Hematopoietic multipotent progenitor cell (in vitro differentiated cells): ENCODE measurements around the gene OLIG1. TPM values are rescaled to one million over a fixed set of nuclear protein-coding genes. Genes with fewer than 3 reads are reported as not detected.

Experiments
- DNase-seq, 3 donors: peaks; one replicate each; pipeline ENCODE4 v3.0.0-alpha.2; 2011 to 2015; ENCODE audit warnings: low read depth in 2 of 3, low spot score in 2 of 3
- total RNA-seq: library from RNA; depleted of rRNA; stranded (reverse); fragments of >200 nt; gene quantifications from one replicate; pipeline ENCODE4 v1.2.3, GENCODE V29; 2012

OLIG1 gene
- total RNA-seq, 1 donor = 0.27 TPM

DNA sequence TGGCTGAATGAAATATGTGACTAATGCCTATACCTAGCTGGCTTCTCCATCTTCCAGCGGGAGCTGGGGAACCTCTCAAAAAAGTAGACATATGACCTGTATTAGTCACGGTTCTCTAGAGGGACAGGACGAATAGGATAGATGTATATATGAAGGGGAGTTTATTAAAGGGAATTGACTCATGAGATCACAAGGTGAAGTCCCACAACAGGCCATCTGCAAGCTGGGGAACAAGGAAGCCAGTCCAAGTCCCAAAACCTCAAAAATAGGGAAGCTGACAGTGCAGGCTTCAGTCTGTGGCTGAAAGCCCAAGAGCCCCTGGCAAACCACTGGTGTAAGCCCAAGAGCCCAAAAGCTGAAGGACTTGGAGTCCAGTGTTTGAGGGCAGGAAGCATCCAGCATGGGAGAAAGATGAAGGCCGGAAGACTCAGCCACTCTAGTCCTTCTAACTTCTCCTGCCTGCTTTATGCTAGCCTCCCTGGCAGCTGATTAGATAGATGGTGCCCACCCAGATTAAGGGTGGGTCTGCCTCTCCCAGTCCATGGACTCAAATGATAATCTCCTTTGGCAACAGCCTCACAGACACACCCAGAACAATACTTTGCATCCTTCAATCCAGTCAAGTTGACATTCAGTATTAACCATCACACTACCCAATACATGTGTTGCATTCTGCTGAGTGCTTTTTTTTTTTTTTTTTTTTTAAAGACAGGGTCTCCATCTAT lies 19.6 kb downstream of the OLIG1 start:
- peak in 2 of 3 donors; percentile 35 to 56 for DNase-seq

DNA sequence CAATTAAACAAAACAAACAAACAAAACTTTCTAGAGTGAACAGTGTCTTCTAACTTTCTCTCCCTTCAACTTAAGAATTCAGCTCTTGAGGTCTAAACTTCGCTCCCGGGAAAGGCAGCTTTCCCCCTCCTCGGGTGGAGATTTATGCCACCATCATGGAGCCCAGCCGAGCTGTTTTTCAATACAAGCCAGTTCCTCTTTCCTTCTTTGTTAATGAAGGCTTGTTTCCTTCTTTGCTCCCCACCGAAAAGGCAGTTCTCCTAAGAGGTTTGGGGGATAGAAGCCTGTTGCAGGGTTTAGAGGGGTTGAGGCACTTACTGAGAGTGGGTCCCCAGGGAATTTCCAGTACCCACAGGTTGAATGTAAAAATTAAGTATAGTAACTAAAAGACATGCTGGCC lies 26.5 kb downstream of the OLIG1 start:
- DNase-seq = peak in 1 of 3 donors; percentile 28

DNA sequence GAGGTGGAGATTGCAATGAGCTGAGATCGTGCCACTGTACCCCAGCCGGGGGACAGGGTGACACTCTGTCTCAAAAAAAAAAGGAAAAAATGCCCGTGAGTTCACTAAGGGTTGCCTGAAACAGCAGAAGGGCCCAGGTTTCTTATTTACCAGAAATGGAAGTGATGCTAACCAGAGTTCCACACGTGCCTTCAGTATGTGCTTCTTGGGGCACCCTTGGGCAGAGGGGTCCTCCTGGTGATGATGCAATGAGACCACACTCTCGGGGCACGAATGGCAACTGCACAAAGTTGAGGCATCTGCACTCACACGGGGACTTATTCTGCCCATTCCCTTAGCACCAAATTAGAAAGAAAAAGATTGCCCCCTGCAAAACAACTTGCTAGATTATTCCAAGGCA lies 29.2 kb downstream of the OLIG1 start:
- DNase-seq = no peak

DNA sequence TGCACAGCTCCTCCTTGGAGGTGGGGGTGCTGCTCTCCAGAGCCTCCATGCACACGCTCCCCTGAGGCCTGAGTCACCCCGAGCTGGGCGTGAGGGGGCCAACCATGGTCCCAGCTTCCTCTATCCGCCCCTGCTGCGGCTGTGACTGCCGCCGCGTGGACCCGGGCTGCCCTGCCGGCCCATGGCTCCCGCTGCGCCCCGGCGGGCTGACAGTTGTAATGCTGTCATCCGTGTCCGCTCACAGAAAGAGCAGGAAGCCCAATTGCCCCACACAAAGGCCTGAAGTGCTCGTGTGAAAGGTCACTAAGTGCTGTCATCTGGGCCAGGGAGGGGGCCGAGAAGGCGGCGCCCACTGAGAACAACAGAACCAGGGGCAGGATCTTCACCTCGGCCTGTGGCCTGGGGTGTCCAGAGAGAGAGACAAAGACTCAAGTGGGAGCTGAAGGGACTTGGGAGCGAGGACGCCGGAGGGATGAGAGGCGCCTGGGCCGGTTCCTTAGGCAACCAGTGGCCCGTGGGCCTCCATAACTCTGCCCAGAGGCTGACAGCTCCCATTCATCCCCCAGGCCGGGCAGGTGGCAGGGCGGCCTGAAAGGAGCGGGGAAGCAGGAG lies 31.5 kb downstream of the OLIG1 start:
- DNase-seq = peak in 2 of 3 donors; percentile 83 to 85

DNA sequence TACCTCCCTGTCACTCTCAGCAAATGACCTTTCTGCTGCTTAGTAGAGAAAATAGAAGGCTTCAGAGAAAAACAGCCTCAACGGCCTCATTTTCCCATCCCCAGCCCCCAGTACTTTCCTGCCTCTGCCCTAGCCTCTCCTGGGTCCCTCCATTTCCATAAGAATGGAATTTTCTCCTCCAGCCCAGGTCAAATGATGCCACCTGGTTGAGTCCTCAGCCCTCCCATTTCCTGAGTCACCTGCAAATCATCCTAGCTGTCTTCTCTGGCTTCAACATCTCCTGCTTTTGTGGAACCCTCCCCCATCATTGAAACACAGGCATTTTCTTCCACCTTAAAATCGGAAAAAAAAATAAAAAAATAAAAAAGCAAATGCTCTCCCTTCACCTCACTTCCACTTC lies 35.1 kb downstream of the OLIG1 start:
- no peak for DNase-seq

DNA sequence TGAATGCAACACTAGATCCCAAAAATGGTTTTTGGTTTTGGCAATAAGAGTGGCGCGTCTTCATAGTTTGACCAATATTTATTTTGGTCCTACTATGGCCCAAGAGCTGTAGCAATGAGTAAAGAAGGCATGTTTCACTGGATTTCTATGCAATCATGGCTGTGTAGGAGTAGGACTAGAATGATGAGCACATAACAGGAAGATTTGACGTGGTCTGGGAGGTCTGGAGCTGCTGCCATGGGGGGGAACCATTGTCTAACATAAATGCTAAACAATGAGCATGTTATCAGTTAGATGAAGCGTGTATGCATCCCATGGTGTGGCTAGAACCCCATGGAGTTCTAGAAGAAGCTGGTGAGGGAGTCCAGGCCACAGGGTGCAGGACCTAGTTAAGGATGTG lies 38.3 kb downstream of the OLIG1 start:
- no peak for DNase-seq

DNA sequence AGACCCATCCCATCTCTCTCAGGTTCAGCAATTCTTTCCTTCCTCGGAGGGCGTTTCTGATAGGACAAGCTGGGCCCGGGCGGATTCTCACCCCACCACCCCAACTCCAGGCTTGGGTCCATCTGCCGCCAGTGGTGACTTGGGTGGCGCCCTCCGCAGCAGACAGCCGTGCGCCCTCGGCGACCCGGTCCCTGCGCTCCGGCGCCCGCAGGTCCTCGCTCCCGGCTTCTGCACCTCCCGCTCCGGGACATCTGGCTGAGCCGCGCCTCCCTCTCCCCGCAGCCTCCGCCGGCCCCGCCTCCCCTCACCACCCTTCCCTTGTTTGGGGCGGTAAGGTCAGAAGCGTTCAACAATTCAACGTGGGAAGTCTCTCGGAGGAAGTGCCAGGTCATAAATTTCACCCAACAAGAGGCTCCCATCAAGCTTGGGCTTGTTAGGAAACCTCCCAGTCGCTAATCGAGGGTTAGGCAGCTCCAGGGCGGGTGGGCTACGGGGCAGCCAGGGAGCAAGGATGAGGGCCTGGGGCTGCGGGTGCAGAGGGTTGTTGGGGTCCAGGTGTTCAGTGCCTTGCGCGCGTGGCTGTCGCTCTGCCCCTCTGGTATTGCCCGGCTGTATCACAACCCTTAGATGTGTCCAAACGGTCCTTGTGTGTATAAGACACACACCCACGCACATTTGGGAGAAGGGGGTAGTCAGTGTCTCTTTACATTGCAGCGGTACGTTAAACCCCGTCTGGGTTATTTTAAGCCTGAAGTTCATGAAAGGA lies 39.8 kb downstream of the OLIG1 start:
- DNase-seq = peak in 2 of 3 donors; percentile 59 to 70

DNA sequence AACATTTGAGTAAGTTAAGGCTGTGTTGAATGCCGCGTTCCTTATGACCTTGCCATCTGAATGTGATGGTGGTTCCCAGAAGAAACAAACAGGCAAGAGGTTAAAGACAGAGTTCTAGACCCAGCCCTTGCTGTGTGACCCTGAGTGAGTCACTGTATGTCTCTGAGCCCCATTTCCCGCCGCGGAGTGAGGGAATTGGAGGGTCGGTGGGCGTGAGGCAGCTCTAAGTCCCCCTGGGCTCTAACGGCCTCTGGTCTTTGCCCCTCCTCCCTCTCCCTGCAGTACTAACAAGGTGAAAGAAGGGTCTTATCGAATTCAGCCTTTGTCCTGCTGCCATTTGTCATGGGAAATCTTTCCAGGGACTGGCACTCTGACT lies 40.4 kb downstream of the OLIG1 start:
- DNase-seq = no peak

DNA sequence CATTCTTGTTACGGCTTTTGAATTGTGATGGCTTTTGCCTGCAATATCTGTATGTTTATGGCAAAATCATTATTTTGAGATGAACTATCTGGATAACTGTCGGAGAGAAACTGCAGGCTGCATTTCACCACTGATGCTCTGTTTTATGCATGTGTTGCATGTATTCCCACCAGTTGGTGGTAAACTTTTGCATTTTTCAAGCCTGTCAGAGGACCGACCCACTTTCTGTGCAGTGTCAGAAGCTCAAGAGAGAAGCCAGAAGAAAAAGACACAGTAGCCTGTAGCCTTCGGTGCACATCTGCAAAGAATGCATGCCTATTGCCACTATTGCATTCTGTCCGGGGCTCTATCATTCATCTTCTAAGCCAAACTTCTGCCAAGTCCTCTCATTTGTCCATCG lies 41.6 kb downstream of the OLIG1 start:
- no peak for DNase-seq

DNA sequence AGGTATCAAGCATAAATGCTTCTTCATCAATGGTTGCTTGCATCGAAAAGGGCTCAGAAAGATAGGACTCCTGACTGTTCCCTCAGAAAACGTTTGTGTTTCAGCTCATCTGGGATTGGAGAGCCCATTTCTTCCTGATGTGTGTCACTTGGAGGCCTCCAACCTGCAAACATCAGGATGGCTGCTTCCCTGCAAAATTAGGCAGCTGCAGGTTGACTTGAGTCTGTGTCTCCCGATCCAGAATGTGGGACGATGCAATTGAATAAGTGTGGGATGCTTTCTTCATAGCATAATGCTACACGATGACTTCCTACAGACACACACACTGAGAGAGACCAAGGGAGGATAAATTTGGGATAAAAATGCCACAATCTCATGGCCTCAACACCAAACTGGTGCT lies 42.2 kb downstream of the OLIG1 start:
- DNase-seq = no peak

DNA sequence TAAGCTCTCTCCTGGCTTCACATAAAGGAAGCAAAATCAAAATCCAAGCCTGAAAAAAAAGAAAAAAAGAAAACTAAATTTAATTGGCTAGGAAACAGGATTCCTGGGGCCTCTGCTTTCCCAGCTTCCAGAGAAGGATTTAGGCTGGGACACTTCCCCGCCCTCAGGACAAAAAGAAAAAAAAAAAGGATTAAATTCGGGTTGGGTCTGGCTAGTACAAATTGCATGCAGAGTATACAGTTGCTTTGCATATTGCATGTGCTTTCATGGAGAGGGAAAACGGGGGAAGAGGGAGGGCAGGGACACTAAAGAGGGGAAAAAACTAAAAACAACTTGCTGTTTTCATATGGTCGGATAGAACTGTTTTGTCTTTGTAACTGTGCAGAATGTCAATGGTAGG lies 42.7 kb downstream of the OLIG1 start:
- no peak for DNase-seq

DNA sequence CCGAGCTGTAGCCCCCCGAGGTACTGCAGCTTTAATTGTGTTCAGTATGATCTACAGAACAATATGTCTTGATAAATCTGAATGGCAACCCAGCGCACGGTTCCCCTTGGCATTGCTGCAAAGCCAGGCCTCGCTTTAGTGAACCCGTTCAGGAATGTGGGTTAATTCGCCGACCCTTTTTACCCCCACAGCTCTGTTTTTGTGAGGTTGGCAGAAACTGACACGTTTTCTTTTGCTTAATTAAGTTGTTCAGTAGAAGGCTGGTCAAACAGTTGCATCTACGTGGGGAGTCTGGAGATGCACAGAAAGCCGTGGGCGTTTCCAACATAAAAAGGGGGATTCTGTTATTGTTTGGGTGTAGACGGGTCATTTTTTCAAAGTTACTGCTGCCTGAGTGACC lies 43.2 kb downstream of the OLIG1 start:
- DNase-seq = no peak

DNA sequence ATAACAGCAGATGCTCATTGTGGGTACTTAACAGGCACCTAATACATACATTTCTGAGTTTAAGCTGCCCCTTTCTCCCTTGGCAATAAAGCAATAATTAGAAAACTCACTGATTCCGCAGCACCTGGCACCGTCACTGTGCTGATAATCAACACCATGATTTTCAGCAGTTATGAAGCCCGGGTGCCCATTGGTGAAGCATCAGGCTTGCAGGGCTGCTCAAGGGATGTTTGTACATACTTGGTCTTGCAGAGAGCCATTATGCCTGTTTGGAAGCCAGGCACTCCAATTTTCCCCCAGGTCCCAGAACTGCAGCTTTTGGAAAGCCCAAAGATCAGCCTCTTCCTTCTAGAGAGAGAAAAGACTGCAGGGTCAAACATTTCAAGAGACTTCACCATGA lies 44.3 kb downstream of the OLIG1 start:
- DNase-seq = no peak

DNA sequence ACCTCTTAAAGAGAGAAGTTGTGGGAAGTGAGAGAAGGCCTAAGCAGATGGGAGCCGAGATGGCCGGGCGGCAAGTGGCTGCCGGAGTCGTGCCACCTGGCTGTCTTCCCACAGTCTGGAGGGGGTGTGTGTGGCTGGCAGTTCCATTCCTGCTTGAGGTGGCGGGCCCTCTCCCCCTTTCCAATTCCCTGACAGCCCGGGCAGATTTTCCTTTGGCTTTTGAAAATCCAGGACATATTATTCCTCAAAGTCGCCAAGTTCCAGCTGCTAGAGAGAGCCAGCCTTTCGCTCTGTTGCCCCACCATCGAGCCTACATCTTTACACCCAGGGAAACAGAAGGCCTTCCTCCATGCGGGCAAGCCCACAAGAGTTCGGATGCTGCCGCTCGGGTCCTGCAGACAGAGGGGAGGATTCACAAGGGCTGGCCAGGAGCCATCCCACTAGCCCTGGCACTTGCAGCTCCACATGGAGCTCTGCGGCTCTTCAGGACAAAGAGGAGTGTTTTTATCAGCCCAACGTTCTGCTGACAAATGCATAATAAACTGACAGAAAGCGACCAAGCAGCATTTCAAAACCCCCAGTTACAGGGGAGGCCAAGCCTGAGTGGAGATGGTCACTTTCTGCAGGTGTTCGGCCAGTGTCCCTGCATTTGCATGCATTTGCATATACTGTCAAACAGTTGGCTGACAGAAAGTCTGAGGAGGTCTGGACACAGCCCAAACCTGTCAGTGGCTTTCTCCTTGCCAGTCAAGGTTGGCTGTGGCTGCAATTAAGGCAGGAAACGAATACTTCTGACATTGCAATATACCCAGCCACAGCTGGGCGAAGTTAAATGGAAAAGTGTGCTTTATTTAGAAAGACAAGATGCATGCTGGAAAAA lies 45.9 kb downstream of the OLIG1 start:
- DNase-seq = no peak

DNA sequence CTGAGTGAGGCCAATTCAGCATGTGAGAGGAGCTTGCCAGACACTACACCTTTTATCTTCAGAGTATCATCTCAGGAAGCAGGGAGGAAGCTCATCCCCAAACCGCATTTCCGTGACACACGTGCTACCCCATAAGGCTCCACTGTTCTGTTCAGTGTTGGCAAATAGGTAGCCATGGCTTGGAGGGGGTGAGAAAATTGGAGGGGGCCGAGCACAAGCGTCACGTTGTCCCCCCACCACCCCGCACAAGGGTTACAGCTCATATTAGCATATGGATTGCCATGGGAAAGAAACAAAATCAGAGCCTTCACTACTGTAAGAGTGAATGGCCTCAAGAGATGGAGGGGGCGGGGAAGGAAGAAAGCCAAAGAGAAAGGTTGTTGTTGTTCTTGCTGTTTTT lies 46.7 kb downstream of the OLIG1 start:
- no peak for DNase-seq

DNA sequence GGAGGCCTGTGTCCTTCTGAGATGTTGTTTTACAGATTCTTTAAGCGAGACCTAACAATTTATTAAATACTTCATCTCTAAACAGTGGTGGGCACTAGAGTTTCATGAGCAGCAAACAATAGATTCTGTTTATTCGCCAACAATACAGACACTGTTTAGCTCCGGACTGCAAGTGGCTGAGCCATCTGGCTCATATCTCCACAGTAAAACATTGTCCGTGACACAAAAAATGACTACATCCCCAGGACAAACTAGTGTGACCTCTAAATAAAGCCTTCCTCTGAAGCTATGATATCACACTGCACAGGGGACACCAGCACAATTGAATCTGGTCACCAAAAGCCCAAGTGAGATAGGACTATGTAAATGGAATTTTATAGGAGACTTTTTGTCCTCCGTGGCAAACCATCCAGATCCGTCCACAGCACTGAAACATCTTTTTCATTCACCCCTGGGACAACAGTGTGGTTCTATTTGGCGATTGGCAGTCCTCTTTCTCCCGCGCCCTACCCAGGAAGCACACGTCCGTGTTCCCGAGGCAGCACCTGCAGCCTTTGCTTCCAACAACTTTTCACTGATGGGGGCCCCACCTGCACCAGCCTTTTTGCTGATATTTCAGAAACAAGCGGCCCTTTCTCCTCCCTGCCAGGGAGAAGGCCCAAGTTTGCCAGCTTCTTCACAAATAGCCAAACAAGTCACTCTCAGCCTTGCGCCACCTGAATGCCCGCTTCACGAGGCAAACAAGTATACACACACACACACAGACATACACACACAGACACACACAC lies 47.4 kb downstream of the OLIG1 start:
- no peak for DNase-seq
